ENCODE results near the gene HEYL.
"Not testable (repeated sequence)": the region's sequence is repeated elsewhere in the genome, so short reads cannot be mapped to it uniquely, and the experiment has no call there.

Gene HEYL

DNA sequence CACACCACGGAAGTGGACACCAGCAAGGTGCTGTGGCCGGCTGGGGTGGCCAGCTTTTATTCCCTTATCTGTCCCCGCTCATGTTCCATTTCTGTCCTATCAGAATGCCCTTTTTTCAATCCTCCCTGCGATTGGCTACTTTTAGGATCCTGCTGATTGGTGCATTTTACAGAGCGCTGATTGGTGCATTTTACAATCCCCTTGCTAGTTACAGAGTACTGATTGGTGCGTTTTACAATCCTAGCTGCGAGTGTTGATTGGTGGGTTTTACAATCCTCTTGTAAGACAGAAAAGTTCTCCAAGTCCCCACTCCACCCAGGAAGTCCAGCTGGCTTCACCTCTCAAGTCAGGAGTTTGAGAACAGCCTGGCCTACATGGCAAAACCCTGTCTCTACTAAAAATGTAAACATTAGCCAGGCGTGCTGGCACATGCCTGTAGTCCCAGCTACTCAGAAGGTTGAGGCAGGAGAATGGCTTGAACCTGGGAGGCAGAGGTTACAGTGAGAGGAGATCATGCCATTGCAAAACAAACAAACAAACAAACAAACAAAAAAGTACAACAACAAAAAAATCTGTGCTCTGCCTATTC, 37.7 kb downstream of the HEYL start:
- not testable (repeated sequence) for DNase-seq

DNA sequence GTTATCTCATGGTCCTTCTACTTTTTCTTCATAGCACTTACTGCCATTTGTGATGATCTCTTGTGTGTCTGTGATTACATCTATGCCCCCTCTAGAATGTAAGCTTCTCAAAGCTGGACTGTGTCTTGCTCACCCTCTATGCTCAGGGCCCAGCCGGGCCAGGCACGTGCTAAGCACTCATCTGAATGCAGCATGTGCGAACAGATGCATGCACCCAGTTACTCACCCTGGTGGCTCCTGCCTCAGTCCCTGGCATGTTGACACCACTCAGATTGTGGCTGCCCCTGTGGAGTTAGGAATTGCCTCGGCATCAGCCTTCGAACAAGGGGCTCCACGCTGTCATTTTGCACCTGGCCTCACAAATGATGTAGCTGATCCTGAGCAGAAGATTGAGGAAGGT, 43.3 kb downstream of the HEYL start:
- DNase-seq: no peak

GRCh38 chr1:39593386-39593785, 46.1 kb downstream of the HEYL start:
- no peak for DNase-seq

- no peak for DNase-seq
These were observed 47.4 kb downstream of the HEYL start for GRCh38 chr1:39592069-39592468.

DNA sequence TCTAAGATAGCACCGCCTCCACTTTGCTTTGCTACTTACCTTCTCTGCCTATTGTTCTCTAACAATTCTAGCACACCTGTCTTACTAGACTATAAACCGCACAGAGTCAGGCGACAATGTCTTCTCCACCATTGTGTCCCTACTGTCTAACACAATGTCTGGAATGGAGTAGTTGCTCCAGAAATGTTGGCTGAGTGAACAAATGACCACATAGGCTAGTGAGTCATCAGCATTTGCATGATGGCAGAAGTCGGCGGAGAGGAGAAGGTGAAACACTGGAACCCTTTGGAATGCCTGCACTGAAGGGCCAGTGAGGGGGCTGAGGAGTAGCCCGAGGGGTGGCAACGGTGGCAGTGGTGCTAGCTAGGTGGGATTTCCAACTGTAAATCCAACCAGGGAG, 48.9 kb downstream of the HEYL start:
- DNase-seq: no peak

DNA sequence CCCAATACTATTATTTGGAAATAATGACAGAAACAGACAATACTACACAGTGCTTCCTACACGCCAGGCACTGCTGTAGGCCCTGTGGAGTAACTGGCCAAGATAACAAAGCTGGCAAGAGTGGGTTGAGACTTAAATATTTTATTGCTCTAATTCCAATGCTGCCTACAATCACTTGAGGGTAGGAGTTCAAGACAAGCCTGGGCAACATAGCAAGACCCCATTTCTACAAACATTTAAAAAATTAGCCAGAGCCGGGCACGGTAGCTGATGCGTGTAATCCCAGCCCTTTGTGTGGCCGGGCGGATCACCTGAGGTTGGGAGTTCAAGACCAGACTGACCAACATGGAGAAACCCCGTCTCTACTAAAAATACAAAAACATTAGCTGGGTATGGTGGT, 53.5 kb downstream of the HEYL start:
- DNase-seq: no peak

- DNase-seq: peak; percentile 100
These were observed 63.3 kb downstream of the HEYL start for GRCh38 chr1:39576016-39576657.

DNA sequence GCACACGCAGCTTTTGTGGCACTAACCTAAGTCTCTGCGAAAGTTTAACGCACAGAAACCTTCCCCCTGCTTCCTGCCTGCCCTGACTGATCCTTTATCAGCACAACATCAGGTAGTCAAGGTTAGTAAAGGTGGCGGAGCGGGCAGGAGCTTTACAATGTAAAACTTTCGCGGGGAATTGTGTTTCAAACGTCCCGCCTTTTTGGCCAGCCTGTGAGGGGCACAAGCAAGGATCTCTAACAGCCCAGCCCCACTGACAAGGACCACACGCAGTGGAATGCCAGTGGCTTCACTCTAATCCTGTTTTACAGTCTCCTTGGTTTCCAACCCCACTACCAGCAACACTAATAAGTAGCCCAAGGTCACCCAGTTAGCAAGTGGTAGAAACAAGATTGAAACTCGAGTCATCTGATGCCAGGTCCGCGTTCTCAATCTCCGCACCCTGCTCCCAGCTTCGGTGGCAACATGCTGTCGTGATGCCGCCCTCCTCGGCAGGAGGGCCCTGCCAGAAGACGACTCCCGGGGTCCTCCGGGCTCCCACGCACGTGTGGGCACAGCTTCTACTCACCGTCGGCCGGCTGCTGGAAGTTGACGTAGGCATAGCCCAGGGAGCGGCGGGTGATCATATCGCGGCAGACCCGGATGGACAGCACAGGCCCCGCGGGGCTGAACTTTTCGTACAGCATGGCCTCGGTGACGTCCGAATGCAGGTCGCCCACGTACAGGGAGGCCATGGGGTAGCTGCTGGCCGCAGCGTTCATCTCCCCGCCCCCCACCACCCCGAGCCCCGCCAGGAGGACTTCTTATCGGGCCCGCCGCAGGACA, 64.0 kb downstream of the HEYL start:
- DNase-seq: peak; percentile 100

- DNase-seq: peak; percentile 98
These were observed 64.8 kb downstream of the HEYL start for GRCh38 chr1:39574646-39575045.

All from NCI-H2107 (cell line).